Right cardiac atrium (tissue), 5 donors: Measurements from ENCODE around the gene CLTB. TPM values are rescaled to one million over a fixed set of nuclear protein-coding genes. Genes with fewer than 3 reads are reported as not detected.
A peak's percentile ranks its signal among the peaks of the same experiment; 100 is the strongest.

Experiments
- ATAC-seq, 2 donors: fragments of 200-7000 bp; cut with Tn5 transposase; one replicate each; pipeline versions ENCODE4 v1.8.0 to v1.9.1; 2020; ENCODE audit warnings: moderate library complexity in 2 of 2, mild to moderate bottlenecking in 1 of 2
- DNase-seq, 3 donors: peaks; one replicate each; pipeline ENCODE4 v3.0.0-alpha.2; 2020
- H3K27ac ChIP-seq: one replicate; pipeline ENCODE4 v1.5.1; 2013; ENCODE audit warnings: mild to moderate bottlenecking, low read length, control low read depth, moderate library complexity
- H3K27me3 ChIP-seq: one replicate; pipeline ENCODE4 v1.6.1; 2013; ENCODE audit not compliant: control insufficient read depth, insufficient read depth
- H3K4me1 ChIP-seq: one replicate; pipeline ENCODE4 v1.6.1; 2013; ENCODE audit warnings: low read length; ENCODE audit not compliant: control insufficient read depth, insufficient read depth
- H3K4me3 ChIP-seq: one replicate; pipeline ENCODE4 v1.5.1; 2013; ENCODE audit warnings: low read length, control low read depth
- H3K9me3 ChIP-seq: one replicate; pipeline ENCODE4 v1.6.1; 2013; ENCODE audit warnings: low read length; ENCODE audit not compliant: control insufficient read depth
- WGBS: extraction: QIAGEN DNeasy Blood & Tissue Kit; methylation state at CpG from one replicate; pipeline ENCODE4 v1.1.7; 2013; 5-methylcytosine and 5-hydroxymethylcytosine counted together
- intact Hi-C, 4 donors: fragments of 100-400 bp; cut with DNase I; formaldehyde crosslinking; loops; one replicate each; pipeline versions ENCODE4 v1.11.0 to v1.14.0; 2022 to 2023
- polyA plus RNA-seq: library from polyadenylated mRNA; stranded (reverse); fragments of 200-250 nt; gene quantifications from one replicate; pipeline ENCODE4 v1.2.3, GENCODE V29; 2013
- total RNA-seq, 4 donors: library from RNA; stranded (reverse); fragmentation: NEBNext Ultra II Directional; extraction: Animal tissue kit (Norgen Biotek cat#: 25700); gene quantifications; one replicate each; pipeline ENCODE4 v1.2.1, GENCODE V29; 2021
- donor health status: healthy with polysubstance abuse.
- donor health status: DM: no; HTN: yes; CAD: no.
- donor health status: DM: no; HTN: no; CAD: no.
- donor health status: DM: no; HTN: yes; CAD: no; lungs with severe emphysema.
- donor health status: DM: yes; HTN: yes; CAD: no.

The CLTB gene
- total and polyA plus RNA-seq, 5 donors, result 209 to 329 (median 213) TPM

- no peaks in the 10 kb centered on the region for H3K27me3 ChIP-seq
- 29% methylated on average over 41 of the region's 41 CpGs for WGBS
- DNase-seq, result peak in 1 of 3 donors; percentile 24
- peak; percentile 28 to 45 for ATAC-seq
- peak overlapping the region; percentile 94 for H3K27ac ChIP-seq
- H3K4me1 ChIP-seq, result peaks cover 2% of the 10 kb centered on the region
- intact Hi-C loops, result no loop called here
- H3K9me3 ChIP-seq, result no peaks in the 10 kb centered on the region
- peak overlapping the region; percentile 45 for H3K4me3 ChIP-seq
Measured at GRCh38 chr5:176389135-176390123, 26.9 kb downstream of the CLTB start.

- Histone ChIP-seq H3K4me3 (peak within 1 kb of the TSS; percentile 76), H3K27me3 (no peaks in the 10 kb centered on the region), H3K4me1 (peaks cover 2% of the 10 kb centered on the region), H3K9me3 (no peaks in the 10 kb centered on the region), H3K27ac (peak within 1 kb of the TSS; percentile 94)
- under 1% methylated on average over 47 of the region's 47 CpGs for WGBS
- DNase-seq (peak; percentile 99 to 100 (median 100)), ATAC-seq (peak; percentile 96)
- intact Hi-C loops, result no loop called here
Measured at GRCh38 chr5:176388444-176389134, 27.8 kb downstream of the CLTB start, which contains the start of the genes HIGD2A and NOP16. TSS of gene HIGD2A (plus strand) at chr5:176388751. CDS start at chr5:176388820, 69 bp downstream. TSS of gene NOP16 (minus strand) at chr5:176388598. CDS start at chr5:176388539, 59 bp downstream.

- H3K9me3 ChIP-seq, result no peaks in the 10 kb centered on the region
- no peaks in the 10 kb centered on the region for H3K27me3 ChIP-seq
- H3K4me1 ChIP-seq, result peaks cover 2% of the 10 kb centered on the region
- peak in 1 of 2 donors; percentile 2 for ATAC-seq
- H3K4me3 ChIP-seq, result peak overlapping the region; percentile 76
- intact Hi-C loops, result no loop called here
- no peak for DNase-seq
- H3K27ac ChIP-seq, result peak overlapping the region; percentile 28
- WGBS, result under 1% methylated on average over 29 of the region's 29 CpGs
Measured at GRCh38 chr5:176388003-176388443, 28.3 kb downstream of the CLTB start.

- WGBS, result 39% methylated on average over 8 of the region's 8 CpGs
- no peaks in the 10 kb centered on the region for H3K27me3 ChIP-seq
- H3K9me3 ChIP-seq, result no peaks in the 10 kb centered on the region
- ATAC-seq, result no peak
- H3K4me1 ChIP-seq, result peaks cover 2% of the 10 kb centered on the region
- H3K27ac ChIP-seq, result no peak overlapping the region
- H3K4me3 ChIP-seq, result peak overlapping the region; percentile 76
- intact Hi-C loops, result no loop called here
- no peak for DNase-seq
Measured at GRCh38 chr5:176387384-176387925, 28.9 kb downstream of the CLTB start.

- Histone ChIP-seq H3K4me1 (peaks cover 2% of the 10 kb centered on the region), H3K9me3 (no peaks in the 10 kb centered on the region), H3K4me3 (no peak overlapping the region), H3K27ac (no peak overlapping the region), H3K27me3 (no peaks in the 10 kb centered on the region)
- intact Hi-C loops, result no loop called here
- DNase-seq (no peak), ATAC-seq (no peak)
- WGBS, result 71% methylated on average over 1 of the region's 1 CpG
Measured at GRCh38 chr5:176386491-176386890, 29.8 kb downstream of the CLTB start.

- intact Hi-C loops, result no loop called here
- Histone ChIP-seq H3K27me3 (no peaks in the 10 kb centered on the region), H3K4me1 (peaks cover 2% of the 10 kb centered on the region), H3K4me3 (no peak overlapping the region), H3K9me3 (no peaks in the 10 kb centered on the region), H3K27ac (no peak overlapping the region)
- WGBS, result 89% methylated on average over 12 of the region's 12 CpGs
- DNase-seq (peak in 1 of 3 donors; percentile 31), ATAC-seq (no peak)
Measured at GRCh38 chr5:176384991-176385390, 31.3 kb downstream of the CLTB start.

- H3K27ac ChIP-seq, result no peak overlapping the region
- intact Hi-C loops, result no loop called here
- 88% methylated on average over 8 of the region's 8 CpGs for WGBS
- H3K4me3 ChIP-seq, result no peak overlapping the region
- ATAC-seq (no peak), DNase-seq (no peak)
- H3K27me3 ChIP-seq, result no peaks in the 10 kb centered on the region
- peaks cover 2% of the 10 kb centered on the region for H3K4me1 ChIP-seq
- no peaks in the 10 kb centered on the region for H3K9me3 ChIP-seq
Measured at GRCh38 chr5:176384366-176384930, 31.9 kb downstream of the CLTB start.

GRCh38 chr5:176383961-176384360 is 32.4 kb downstream of the CLTB start:
- Histone ChIP-seq H3K27ac (no peak overlapping the region), H3K27me3 (no peaks in the 10 kb centered on the region), H3K4me1 (peaks cover 2% of the 10 kb centered on the region), H3K4me3 (no peak overlapping the region), H3K9me3 (no peaks in the 10 kb centered on the region)
- ATAC-seq (no peak), DNase-seq (no peak)
- WGBS, result 84% methylated on average over 9 of the region's 9 CpGs
- intact Hi-C loops, result no loop called here

- Histone ChIP-seq H3K9me3 (no peaks in the 10 kb centered on the region), H3K4me3 (no peak overlapping the region), H3K4me1 (peaks cover 2% of the 10 kb centered on the region), H3K27ac (no peak overlapping the region), H3K27me3 (no peaks in the 10 kb centered on the region)
- ATAC-seq (no peak), DNase-seq (peak in 1 of 3 donors; percentile 51)
- 78% methylated on average over 15 of the region's 15 CpGs for WGBS
- intact Hi-C loops, result no loop called here
Measured at GRCh38 chr5:176383248-176383905, 33.0 kb downstream of the CLTB start.

GRCh38 chr5:176382721-176383120 is 33.6 kb downstream of the CLTB start:
- intact Hi-C loops, result no loop called here
- H3K27me3 ChIP-seq, result no peaks in the 10 kb centered on the region
- WGBS, result 87% methylated on average over 3 of the region's 3 CpGs
- peak overlapping the region; percentile 88 for H3K27ac ChIP-seq
- ATAC-seq, result no peak
- no peaks in the 10 kb centered on the region for H3K9me3 ChIP-seq
- DNase-seq, result no peak
- no peak overlapping the region for H3K4me3 ChIP-seq
- H3K4me1 ChIP-seq, result peaks cover 2% of the 10 kb centered on the region
